Testis (tissue), 2 donors: ENCODE data around the gene RUNX3.

Experiments
- POLR2A ChIP-seq: fragments of 450-650 bp; IDR thresholded peaks from one replicate; pipeline ENCODE4 v1.6.1; 2017; ENCODE audit warnings: antibody characterized with exemption, mild to moderate bottlenecking, moderate library complexity
- TF ChIP-seq, protein P1 (sequence below), 3 experiments: fragments of 450-650 bp in 2 of 3; fragments of 200-600 bp in 1 of 3; sonication (generic) in 1 of 3; IDR thresholded peaks; one replicate each; pipeline ENCODE4 v1.5.1; 2016 to 2019; ENCODE audit warnings: antibody characterized with exemption in 3 of 3, mild to moderate bottlenecking in 2 of 3, moderate library complexity in 1 of 3

DNA sequence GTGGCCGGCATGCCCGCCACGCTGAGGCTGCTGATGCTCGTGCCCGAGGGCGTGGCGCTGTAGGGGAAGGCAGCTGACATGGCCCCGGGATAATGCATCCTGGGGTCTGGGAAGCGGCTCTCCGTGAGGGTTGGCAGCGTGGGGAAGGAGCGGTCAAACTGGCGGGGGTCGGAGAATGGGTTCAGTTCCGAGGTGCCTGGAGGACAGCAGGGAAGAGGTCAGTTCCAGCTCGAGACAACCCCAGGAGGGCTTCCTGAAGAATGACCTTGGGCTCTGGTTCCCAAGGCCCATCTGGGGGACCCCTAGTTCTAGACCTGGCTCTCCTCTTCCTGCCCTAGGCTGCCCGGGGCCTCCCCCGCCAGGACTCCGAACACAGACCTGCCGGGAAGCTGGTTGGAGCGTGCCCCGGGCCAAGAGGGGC is 27.6 kb downstream of the RUNX3 start:
- TF ChIP-seq, protein P1, sequence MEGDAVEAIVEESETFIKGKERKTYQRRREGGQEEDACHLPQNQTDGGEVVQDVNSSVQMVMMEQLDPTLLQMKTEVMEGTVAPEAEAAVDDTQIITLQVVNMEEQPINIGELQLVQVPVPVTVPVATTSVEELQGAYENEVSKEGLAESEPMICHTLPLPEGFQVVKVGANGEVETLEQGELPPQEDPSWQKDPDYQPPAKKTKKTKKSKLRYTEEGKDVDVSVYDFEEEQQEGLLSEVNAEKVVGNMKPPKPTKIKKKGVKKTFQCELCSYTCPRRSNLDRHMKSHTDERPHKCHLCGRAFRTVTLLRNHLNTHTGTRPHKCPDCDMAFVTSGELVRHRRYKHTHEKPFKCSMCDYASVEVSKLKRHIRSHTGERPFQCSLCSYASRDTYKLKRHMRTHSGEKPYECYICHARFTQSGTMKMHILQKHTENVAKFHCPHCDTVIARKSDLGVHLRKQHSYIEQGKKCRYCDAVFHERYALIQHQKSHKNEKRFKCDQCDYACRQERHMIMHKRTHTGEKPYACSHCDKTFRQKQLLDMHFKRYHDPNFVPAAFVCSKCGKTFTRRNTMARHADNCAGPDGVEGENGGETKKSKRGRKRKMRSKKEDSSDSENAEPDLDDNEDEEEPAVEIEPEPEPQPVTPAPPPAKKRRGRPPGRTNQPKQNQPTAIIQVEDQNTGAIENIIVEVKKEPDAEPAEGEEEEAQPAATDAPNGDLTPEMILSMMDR (IDR thresholded peaks at IDR 0.05) = no peak
- no peak for TF ChIP-seq POLR2A
